ENCODE results near the gene SH3PXD2A.
A peak's percentile ranks its signal among the peaks of the same experiment; 100 is the strongest.

The SH3PXD2A gene

DNA sequence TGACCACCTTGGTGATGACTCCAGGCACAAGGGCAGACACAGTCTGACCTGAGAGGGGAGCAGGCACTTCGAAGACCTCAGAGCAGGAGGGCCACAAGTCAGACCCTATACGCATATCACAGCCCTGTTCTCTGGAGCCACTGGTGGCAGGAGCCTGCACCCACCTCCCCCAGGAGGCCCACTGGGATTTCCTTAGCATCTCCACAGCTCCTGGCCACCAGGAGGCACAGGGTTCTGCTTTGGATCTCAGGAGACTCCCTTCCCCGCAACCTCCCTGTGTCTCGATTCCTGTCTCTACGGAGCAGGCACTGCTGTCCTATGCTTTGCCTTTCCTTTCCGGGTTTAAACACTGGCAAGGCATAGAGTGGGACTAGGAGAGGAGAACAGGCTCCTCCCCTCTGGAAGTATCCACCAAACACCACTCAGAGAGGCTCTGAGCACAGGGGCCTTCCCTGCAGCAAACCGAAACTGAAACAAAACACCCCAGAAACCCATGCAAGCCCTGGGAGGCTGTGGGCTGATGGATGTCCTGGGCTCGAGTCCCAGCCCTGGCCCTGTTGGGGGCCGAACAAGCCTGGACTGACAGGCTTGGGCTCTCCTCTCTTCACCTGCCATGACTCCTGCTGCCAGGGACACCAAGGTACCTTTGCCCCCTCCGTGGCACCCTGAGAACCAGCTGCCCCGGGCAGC is 195.6 kb downstream of the SH3PXD2A start:
- peak; percentile 55 for DNase-seq

DNA sequence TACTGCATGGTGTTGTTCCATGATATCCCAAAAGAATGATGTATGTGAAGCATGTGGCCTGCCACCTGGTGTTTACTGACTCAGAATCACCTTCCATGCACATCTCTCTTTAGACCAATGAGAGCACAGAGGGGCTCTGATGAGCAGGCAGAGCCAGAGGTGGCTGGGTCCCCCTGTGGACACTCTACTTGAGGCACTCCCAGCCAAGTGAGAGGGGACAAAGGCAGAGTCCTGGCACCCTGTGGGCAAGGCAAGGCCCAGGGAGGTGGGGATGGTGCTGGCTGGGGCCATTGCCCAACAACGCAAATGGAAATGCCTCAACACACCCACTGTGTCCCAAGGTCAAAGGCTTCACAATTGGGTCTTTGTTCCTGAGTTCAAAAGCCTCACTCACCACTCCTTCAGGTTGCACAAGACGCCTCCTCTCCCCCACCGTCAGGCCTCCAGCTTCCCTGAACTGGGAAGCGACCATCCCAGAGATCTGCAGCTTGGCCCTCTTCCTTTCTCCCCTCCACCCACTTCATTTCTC is 197.3 kb downstream of the SH3PXD2A start:
- DNase-seq = no peak

DNA sequence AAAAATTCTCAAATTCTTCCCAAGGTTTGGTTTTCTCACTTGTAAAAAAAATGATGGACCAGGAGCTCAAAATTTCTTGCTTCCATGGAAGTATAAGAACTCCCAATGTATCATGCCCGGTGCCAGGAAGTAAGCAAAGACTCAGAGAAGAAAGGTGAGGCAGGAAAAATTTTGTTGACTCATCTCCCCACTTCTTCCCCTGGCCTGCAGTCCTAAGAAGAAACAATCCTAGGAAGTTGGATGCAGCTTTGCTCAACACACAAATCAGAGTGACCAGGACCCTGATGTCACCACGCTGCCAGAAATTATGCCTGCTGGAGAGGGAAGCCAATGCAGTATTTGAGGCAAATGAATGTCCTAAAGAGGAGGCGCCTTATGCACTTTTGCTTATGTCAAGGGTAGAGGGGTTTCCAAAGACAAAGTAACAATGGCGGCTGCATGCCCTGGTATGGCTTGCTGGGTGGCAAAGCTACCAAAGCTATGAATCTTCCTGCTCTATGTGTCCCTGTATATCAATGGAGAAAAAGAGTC is 198.2 kb downstream of the SH3PXD2A start:
- no peak for DNase-seq

GRCh38 chr10:103654925-103655324 is 200.5 kb downstream of the SH3PXD2A start:
- DNase-seq = no peak

- DNase-seq = no peak
These were observed 201.8 kb downstream of the SH3PXD2A start for GRCh38 chr10:103653581-103654037.

DNA sequence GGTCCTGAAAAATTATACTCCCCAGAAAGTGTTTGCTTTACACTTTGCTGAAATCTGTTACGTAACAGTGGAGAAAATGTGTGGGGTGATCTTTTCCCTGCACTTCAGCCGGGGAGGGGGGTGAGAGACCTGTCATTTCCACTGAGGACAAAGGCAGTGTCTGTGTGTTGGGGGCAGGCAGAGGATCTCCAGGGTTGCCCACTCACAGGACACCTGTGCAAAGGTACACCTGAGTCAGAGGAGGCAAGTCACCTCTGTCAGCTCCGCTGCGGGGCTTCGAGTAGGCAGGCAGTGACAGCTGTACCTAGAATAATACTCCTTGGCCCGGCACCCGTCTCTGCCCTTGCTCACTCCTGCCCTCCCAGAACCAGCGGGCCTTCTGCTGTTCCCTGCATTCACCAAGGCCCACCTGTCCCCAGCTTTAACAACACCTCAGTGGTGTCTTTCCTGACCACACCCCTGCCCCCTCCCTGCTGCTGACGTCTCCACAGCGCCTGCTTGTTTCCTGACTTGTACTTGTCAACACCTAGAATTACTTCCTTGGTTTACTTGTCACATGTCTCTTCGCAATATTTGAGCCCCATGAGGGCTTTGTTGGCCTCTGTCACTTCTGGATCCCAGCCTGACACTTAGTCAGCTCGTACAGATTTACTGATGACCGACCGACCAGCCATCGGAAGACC is 202.6 kb downstream of the SH3PXD2A start:
- DNase-seq = no peak

GRCh38 chr10:103651783-103652476 is 203.4 kb downstream of the SH3PXD2A start:
- DNase-seq = no peak

DNA sequence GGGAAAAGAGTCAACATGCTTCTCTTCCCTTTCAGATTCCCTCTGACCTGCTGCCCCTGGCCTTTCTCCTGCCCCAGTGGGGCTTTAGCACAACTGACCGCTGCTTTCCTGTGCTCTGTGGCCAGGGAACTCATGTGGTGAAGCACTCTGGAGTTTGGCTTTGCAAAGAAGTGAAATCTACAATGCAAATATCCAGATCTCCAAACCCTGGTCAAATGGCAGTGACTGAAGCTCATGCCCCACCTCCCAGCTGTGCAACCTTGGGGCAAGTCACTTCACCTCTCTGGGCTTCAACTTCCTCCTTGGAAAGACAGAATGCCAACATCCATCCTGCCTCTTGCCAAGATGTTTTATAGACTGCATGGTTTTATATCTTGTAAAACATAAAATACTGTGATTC is 204.0 kb downstream of the SH3PXD2A start:
- no peak for DNase-seq

DNA sequence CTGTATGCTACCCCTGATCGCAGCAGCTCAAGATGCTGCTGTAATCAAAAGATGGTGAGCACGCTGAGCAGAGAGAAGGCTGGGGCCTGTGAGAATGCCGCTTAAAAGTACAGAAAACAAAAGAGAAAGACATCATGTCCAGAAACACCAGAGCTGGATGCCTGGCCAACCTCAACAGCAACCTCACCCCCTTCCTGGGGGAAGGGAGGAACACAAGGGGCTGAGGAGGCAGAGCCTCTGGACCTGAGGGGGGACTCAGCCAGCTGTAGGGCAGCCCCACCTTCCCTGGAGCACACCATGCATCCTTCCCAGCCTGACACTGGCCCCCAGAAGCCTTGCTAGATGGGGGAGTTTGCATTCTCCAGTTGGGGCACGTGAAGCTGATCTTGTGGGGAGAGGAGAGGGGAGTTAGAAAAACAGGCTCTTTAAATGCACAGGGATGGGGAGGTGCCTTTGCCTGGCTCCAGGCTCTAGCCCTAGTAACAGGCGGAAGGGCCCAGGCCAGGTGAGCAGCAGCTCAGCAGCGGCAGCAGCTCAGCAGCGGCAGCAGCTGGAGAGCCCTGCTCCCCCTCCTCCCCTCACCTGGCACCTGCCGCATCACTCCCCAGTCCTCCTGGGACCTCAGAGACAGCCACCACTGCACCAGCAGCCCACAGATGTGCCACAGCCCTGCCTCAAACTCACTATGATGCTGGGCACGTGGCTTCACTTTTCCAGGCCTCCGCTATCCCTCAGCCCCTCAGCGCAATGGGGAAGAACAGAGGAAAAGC is 205.5 kb downstream of the SH3PXD2A start:
- no peak for DNase-seq

GRCh38 chr10:103648636-103649532 is 206.5 kb downstream of the SH3PXD2A start:
- DNase-seq = no peak

DNA sequence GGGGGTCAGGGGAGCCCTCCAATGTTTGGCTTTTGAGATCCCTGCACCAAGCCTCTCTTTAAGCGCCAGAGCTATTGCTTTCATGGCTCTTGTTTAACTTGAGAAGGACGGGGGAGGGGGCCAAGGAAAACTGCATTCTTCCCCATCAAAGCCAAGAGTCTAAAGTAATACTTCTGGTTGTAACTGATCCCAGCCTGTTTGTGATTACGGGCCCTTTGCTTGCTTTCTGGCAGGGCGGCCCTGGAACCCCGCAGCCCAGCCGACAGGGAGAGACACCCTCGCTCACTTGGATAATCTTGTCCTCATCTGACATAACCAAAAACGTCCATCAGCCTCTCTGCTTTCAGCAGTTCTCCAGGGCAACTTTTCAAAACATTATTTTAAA is 207.1 kb downstream of the SH3PXD2A start:
- DNase-seq = no peak

- no peak for DNase-seq
These were observed 209.1 kb downstream of the SH3PXD2A start for GRCh38 chr10:103646304-103646703.

- no peak for DNase-seq
These were observed 210.0 kb downstream of the SH3PXD2A start for GRCh38 chr10:103645141-103646054.

DNA sequence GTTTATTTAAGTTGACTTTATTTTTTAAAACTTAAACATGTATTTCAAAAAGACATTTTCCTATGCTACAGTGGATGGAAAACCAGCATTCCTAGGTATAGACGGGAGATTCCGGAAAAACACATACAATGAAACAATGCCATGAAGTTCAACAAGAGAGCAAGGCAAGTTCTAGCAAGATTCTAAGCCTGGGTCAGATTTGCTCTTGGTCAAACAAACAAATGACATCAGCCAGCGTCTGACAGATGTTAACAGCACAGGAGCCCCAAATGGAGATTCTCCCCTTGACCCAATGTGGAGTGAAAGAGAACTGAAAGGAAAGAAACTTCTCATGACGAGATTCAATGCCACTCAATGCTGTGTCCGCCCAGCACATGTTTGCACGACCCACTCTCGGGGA is 212.0 kb downstream of the SH3PXD2A start:
- no peak for DNase-seq

- DNase-seq = no peak
These were observed 214.1 kb downstream of the SH3PXD2A start for GRCh38 chr10:103641326-103641725.

DNA sequence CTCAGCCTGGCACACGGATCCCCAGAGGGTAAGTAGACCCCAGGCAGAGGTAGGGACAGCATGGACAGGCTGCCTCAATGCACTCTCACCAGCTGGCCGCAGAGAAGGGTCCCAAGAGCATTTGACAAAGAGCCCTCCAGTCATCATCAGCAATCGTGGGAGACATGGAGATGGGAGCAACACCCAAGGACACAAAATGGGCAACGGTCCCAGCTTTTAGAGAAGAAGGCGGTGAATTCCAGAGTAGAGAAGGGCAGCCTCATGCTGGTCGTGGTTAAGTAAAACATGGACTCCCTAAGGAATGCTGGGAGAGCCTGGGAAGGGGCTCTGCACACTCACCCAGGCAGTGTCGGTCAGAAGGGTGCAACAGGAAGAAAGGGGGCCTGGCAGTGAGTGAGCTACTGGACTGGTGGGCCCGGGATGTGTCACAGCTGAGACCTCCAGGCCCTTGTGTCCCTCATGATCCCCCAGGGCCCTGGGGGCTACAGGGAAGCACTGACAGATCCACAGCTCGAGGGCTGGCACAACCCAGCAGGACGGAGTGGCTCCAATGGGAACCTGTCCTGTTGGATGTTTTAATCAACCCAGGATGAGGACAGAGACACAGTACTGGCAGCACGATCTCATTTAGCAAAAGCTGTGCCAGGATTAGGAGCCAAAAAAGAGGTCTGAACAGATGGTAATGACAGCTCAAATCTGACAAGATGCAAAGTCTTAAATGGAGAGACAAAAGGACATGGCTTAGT is 214.8 kb downstream of the SH3PXD2A start:
- DNase-seq = no peak

GRCh38 chr10:103638948-103639347 is 216.4 kb downstream of the SH3PXD2A start:
- DNase-seq = no peak

DNA sequence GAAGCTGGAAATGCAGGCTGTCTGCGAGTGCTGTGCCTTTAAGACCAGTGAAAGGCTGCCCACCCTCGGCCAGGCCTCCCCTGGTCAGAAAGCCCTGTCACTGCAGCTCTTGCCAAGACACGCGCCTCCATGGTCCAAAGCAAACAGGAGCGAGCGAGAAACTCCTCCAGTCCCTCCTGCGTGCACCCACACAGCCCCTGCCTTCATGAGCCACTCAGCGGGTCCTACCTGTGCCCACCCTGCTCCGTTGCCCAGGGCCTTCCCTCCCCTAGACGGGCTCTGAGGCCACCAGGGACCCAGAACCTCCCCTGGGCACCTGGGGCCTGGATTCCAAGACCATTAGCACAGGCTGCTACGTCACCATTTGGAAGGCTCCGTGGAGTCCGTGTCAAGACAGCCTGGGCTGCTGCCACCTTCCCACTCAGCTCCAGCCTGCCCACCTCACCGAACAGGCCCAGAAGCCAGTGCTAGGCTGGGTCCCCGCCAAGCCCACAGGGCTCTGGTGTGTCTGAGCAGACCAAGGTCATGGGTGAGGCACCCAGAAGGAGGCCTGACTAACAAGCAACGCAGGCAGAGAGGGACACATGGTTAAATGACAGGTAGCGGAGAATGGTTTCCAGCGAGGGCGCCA is 217.3 kb downstream of the SH3PXD2A start:
- no peak for DNase-seq

- DNase-seq = no peak
These were observed 218.4 kb downstream of the SH3PXD2A start for GRCh38 chr10:103637011-103637410.
